ENCODE results near the gene NIT1.

The NIT1 gene

GRCh38 chr1:161133220-161133740 lies 15.4 kb downstream of the NIT1 start:
- no peak for TF ChIP-seq CTCF (IDR thresholded peaks at IDR 0.05; ENCODE audit: low read depth, low read length)
- peak; percentile 18 to 24 for DNase-seq (ENCODE audit: low read depth in 2 of 2)
- H3K4me3 ChIP-seq (replicated peaks in 1 of 2; ENCODE audit: low read depth in 2 of 2, low read length in 2 of 2): peak overlapping the region; percentile 93 to 97

GRCh38 chr1:161137881-161138280 lies 20.0 kb downstream of the NIT1 start:
- no peak for TF ChIP-seq CTCF (IDR thresholded peaks at IDR 0.05; ENCODE audit: low read depth, low read length)
- DNase-seq (ENCODE audit: low read depth in 2 of 2): no peak
- H3K4me3 ChIP-seq (replicated peaks in 1 of 2; ENCODE audit: low read depth in 2 of 2, low read length in 2 of 2): no peak overlapping the region

GRCh38 chr1:161138431-161138830 lies 20.5 kb downstream of the NIT1 start:
- no peak for DNase-seq (ENCODE audit: low read depth in 2 of 2)
- H3K4me3 ChIP-seq (replicated peaks in 1 of 2; ENCODE audit: low read depth in 2 of 2, low read length in 2 of 2): no peak overlapping the region
- TF ChIP-seq CTCF (IDR thresholded peaks at IDR 0.05; ENCODE audit: low read depth, low read length): no peak

- TF ChIP-seq CTCF (IDR thresholded peaks at IDR 0.05; ENCODE audit: low read depth, low read length): peak; percentile 45
- no peak overlapping the region for H3K4me3 ChIP-seq (replicated peaks in 1 of 2; ENCODE audit: low read depth in 2 of 2, low read length in 2 of 2)
- peak; percentile 72 to 74 for DNase-seq (ENCODE audit: low read depth in 2 of 2)
Measured at GRCh38 chr1:161139766-161140165, 21.9 kb downstream of the NIT1 start.

DNA sequence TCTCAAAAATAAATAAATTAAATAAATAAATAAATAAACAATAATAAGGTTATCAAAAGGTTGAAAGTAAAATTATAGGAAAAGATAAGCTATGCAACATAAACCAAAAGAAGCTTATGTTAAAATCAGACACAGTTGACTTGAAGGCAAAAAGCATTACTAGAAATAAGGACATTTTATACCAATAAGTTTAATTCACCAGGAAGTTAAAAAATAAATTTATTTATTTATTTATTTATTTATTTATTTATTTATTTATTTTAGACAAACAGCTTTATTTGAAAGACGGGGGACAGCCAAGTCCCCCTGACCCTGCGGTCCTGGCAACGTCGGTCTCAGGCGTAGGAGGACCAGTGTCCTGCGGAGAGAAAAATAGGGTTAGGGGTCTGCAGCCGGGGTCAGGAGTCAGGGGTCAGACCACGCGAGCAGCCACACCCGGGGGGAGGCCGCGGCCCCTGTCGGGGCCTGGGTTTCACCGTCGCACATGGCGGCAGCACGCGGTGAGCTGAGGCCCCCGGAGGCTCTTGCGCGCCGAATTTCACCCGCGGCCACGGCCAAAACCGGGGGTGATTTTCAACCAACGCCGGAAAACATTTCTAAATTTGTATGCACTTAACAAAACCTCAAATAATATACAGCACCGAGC lies 23.0 kb downstream of the NIT1 start:
- no peak overlapping the region for H3K4me3 ChIP-seq (replicated peaks in 1 of 2; ENCODE audit: low read depth in 2 of 2, low read length in 2 of 2)
- TF ChIP-seq CTCF (IDR thresholded peaks at IDR 0.05; ENCODE audit: low read depth, low read length): no peak

DNA sequence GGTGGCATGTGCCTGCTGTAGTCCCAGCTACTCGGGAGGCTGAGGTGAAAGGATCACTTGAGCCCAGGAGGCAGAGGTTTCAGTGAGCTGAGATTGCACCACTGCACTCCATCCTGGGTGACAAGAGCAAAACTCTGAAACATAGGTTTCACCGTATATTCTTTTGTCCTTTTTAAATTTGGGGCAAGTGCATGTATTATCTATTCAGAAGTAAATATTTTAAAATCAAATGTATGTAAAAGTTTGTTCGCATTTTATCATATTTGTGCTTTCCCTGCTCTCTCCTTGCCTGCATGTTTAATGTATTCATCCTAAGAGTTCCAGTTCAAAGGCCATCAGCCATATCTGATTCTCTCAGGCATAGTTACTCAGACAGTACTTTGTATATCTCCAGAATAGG lies 27.9 kb downstream of the NIT1 start:
- TF ChIP-seq CTCF (IDR thresholded peaks at IDR 0.05; ENCODE audit: low read depth, low read length): no peak
- no peak for DNase-seq (ENCODE audit: low read depth in 2 of 2)
- no peak overlapping the region for H3K4me3 ChIP-seq (replicated peaks in 1 of 2; ENCODE audit: low read depth in 2 of 2, low read length in 2 of 2)

More for the DNA sequence above, 23.0 kb downstream of the NIT1 start:
- DNase-seq (ENCODE audit: low read depth in 2 of 2): no peak

DNA sequence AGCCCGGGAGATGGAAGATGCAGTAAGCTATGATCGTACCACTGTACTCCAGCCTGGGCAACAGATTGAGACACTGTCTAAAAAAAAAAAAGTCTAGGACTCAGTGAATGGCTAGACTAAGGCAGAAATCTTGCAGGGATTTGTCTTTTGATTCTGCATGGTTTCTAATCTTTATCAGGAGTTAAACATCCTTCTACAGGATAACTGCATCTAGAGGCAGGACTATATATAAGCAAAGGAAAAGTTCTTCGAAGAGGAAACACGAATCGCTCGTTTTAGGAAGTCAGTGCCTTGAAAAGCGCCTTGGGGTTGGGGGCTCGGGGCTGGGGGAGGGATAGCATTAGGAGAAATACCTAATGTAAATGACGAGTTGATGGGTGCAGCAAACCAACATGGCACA lies 35.3 kb downstream of the NIT1 start:
- peak overlapping the region; percentile 80 to 85 for H3K4me3 ChIP-seq (replicated peaks in 1 of 2; ENCODE audit: low read depth in 2 of 2, low read length in 2 of 2)
- no peak for DNase-seq (ENCODE audit: low read depth in 2 of 2)
- no peak for TF ChIP-seq CTCF (IDR thresholded peaks at IDR 0.05; ENCODE audit: low read depth, low read length)
